A673 (cell line): ENCODE results near the gene PCNA.

Experiments used
- CTCF ChIP-seq: fragments of 300-800, 200-600 bp; sonication (generic); conservative IDR thresholded peaks from 2 replicates; pipeline ENCODE4 v1.5.1; 2017; ENCODE audit warnings: low read depth, mild to moderate bottlenecking, antibody characterized with exemption, low read length, moderate library complexity, mixed read lengths
- EZH2 ChIP-seq: fragments of 200-600 bp; sonication (generic); IDR thresholded peaks from 2 replicates; pipeline ENCODE4 v1.6.1; 2017; ENCODE audit warnings: borderline replicate concordance, low read depth, mild to moderate bottlenecking, mixed read lengths, antibody characterized with exemption, low read length; ENCODE audit not compliant: poor library complexity, severe bottlenecking

GRCh38 chr20:5104479-5104878, 15.3 kb downstream of the PCNA start:
- TF ChIP-seq CTCF (no peak), EZH2 (no peak)
